NB4 (cell line): ENCODE measurements around the gene MINDY3.
"Not testable (repeated sequence)": the region's sequence is repeated elsewhere in the genome, so short reads cannot be mapped to it uniquely, and the experiment has no call there.

Source experiments
- DNase-seq: peaks from one replicate; pipeline ENCODE4 v3.0.0; 2010; ENCODE audit warnings: low read depth
- H3K4me3 ChIP-seq: one replicate; pipeline ENCODE4 v1.5.1; 2011; ENCODE audit warnings: mild to moderate bottlenecking, low read depth, low read length, moderate library complexity
- CTCF ChIP-seq: IDR thresholded peaks from one replicate; pipeline ENCODE4 v1.5.1; 2012; ENCODE audit warnings: low read depth, low read length
- MYC ChIP-seq: IDR thresholded peaks from 2 replicates; pipeline ENCODE4 v1.6.1; 2011; ENCODE audit warnings: low read depth, low read length
- POLR2A ChIP-seq: IDR thresholded peaks from 2 replicates; pipeline ENCODE4 v1.6.1; 2011; ENCODE audit warnings: mild to moderate bottlenecking; ENCODE audit not compliant: insufficient read length; ENCODE audit errors: extremely low read depth
- TF ChIP-seq, protein P1 (sequence below): IDR thresholded peaks from 2 replicates; pipeline ENCODE4 v1.6.1; 2011; ENCODE audit warnings: low read depth, low read length

Gene MINDY3

DNA sequence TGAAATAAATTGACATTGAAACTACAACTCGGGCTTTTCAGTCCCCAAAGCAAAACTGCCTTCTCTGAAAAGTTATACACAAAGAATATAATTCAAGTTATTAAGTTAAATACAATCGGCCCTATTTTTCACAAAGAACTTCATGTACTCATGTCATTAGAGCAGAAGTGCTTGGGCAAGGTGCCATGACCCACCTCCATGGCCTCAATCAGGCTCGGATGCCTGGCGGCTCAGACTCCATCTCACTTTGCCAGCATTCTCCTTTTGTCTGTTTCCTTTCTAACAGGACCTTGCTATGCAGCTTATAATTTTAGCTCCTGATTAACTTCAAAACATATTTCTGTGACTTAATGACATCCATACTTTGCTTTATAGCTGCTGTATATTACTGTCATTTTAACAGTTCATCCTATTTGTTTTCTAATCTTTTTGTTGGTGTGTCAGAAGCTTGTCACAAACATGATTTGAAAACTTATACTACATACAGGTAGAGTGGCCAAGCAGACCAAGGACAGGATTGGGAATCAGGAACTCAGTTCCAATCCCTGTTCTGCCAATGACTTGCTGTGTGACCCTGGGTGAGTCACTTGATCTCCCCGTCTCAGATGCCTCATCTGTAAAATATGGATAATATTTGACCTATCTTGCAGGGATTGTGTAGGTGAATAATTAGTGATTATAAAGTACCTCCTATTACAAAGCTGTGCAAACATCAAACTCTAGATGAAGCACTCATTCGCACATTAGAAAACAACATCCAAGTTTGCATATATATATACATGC is 79.8 kb downstream of the MINDY3 start:
- TF ChIP-seq, protein P1, sequence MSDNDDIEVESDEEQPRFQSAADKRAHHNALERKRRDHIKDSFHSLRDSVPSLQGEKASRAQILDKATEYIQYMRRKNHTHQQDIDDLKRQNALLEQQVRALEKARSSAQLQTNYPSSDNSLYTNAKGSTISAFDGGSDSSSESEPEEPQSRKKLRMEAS = no peak
- TF ChIP-seq MYC (no peak), CTCF (no peak), POLR2A (no peak)
- no peak overlapping the region for H3K4me3 ChIP-seq
- no peak for DNase-seq

DNA sequence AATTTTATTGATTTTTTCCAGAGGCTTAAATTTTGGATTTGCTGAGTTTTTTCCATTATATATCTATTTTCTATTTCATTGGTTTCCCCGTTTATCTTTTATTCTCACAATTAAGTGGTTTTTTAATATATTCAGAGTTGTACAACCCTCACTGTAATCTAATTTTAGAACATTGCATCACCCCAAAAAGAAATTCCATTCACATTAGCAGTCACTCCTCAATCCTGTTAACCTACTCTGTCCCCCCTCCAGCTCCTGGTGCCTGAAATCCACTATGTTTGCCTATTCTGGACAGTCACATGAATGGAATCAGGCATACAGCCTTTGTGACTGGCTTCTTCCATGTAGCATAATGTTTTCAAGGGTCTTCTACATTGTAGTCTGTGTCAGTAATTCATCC is 84.8 kb downstream of the MINDY3 start:
- H3K4me3 ChIP-seq = no peak overlapping the region
- TF ChIP-seq MYC (no peak), POLR2A (no peak), CTCF (no peak)
- TF ChIP-seq, protein P1 = no peak
- no peak for DNase-seq

DNA sequence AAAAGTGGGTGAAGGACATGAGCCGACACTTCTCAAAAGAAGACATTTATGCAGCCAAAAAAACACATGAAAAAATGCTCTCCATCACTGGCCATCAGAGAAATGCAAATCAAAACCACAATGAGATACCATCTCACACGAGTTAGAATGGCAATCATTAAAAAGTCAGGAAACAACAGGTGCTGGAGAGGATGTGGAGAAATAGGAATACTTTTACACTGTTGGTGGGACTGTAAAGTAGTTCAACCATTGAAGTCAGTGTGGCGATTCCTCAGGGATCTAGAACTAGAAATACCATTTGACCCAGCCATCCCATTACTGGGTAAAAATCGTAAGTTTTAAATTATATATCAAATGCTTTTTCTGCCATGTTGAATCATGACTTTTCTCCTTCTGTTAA is 85.8 kb downstream of the MINDY3 start:
- not testable (repeated sequence) for DNase-seq, H3K4me3 ChIP-seq

GRCh38 chr10:15764892-15765454 is 95.3 kb downstream of the MINDY3 start:
- TF ChIP-seq, protein P1 = no peak
- TF ChIP-seq MYC (no peak), CTCF (no peak), POLR2A (no peak)
- DNase-seq = no peak
- H3K4me3 ChIP-seq = no peak overlapping the region

DNA sequence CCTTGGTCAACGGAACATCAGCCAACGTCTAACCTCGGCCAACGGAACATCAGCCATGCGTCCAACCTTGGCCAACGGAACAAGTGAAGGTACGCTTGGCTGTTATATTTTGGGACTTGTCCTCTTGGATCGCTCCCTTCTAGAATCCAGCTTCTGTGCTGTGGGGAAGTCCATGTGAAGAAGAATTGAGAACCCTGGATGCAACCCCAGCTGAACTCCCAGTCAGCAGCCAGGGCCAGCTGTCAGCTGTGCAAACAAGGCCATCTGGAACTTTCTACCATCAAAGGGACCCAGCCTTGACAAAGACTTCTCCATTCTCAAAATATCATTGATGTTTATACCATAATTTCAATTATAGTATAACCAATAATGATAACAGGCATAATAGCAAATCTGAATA is 97.3 kb downstream of the MINDY3 start:
- DNase-seq = no peak
- no peak overlapping the region for H3K4me3 ChIP-seq
- TF ChIP-seq, protein P1 = no peak
- TF ChIP-seq MYC (no peak), POLR2A (no peak), CTCF (no peak)

DNA sequence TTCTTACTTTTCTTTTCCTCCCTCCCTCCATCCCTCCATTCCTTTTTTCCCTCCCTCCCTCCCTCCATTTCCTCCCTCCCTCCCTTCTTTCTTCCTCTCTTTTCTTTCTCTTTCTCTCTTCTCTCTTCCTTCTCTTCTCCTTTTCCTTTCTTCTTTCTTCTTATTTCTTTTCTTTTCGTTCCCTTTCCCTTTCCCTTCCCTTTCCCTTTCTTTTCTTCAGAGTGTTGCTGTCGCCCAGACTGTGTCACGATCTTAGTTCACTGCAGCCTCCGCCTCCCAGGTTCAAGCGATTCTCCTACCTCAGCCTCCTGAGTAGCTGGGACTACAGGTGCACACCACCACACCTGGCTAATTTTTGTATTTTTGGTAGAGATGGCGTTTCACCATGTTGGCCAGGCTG is 98.1 kb downstream of the MINDY3 start:
- not testable (repeated sequence) for H3K4me3 ChIP-seq, DNase-seq

GRCh38 chr10:15761224-15761623 is 99.1 kb downstream of the MINDY3 start:
- DNase-seq, H3K4me3 ChIP-seq: not testable (repeated sequence)
